Fibroblast of lung (primary cell): ENCODE results near the gene VPS13D.

Experiments
- CTCF ChIP-seq, 2 donors: IDR thresholded peaks in 1 of 2; conservative IDR thresholded peaks in 1 of 2; 1 replicate in 1 of 2; 2 replicates in 1 of 2; pipeline ENCODE4 v1.5.1; 2011 to 2012; ENCODE audit warnings: low read length in 2 of 2, control low read depth in 1 of 2, inconsistent platforms in 1 of 2, low read depth in 1 of 2, mild to moderate bottlenecking in 1 of 2
- EZH2 ChIP-seq: IDR thresholded peaks from 2 replicates; pipeline ENCODE4 v1.5.1; 2012; ENCODE audit warnings: low read length, control low read depth, mild to moderate bottlenecking; ENCODE audit errors: missing control alignments

GRCh38 chr1:12504601-12505000 is 274.8 kb downstream of the VPS13D start:
- TF ChIP-seq CTCF (conservative IDR thresholded peaks at IDR 0.05 in 1 of 2, IDR thresholded peaks at IDR 0.05 in 1 of 2; ENCODE audit: low read depth in 1 of 2, low read length in 2 of 2): no peak
- no peak for TF ChIP-seq EZH2
